Measurements from ENCODE around the gene OLFM3. TPM values are rescaled to one million over a fixed set of nuclear protein-coding genes. Genes with fewer than 3 reads are reported as not detected.

OLFM3 gene
- total RNA-seq, 1 donor from 2014 or later, result 0.23 TPM

DNA sequence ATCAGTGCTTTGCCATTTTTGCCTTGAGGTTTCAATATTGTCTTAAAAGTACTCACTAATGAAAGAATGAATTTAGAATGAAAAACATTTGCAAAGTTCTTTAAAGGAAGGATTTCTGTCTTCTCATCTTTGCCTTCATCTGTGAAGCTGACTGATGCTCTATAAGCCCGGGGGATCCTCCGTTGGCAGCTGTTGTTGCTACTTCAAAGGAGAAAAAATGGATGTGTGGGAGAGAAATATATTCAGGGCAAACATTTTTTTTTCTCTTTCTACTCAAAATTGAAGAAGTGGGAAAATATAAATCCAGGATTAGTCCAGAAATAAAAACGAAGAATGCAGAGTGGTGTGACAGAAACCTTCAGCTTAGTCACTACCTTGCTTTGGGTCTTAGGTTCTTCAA lies 142.5 kb downstream of the OLFM3 start:
- DNase-seq (ENCODE audit: low read depth, low spot score), result no peak
- Mint-ChIP-seq H3K4me1 (no peaks in the 10 kb centered on the region), H3K9me3 (no peaks in the 10 kb centered on the region), H3K27me3 (ENCODE audit: low read depth) (no peaks in the 10 kb centered on the region), H3K36me3 (ENCODE audit: low read depth) (no peaks in the 10 kb centered on the region), H3K27ac (ENCODE audit: unreplicated experiment) (no peak overlapping the region), H3K4me3 (no peak overlapping the region)
- TF ChIP-seq, protein P1, sequence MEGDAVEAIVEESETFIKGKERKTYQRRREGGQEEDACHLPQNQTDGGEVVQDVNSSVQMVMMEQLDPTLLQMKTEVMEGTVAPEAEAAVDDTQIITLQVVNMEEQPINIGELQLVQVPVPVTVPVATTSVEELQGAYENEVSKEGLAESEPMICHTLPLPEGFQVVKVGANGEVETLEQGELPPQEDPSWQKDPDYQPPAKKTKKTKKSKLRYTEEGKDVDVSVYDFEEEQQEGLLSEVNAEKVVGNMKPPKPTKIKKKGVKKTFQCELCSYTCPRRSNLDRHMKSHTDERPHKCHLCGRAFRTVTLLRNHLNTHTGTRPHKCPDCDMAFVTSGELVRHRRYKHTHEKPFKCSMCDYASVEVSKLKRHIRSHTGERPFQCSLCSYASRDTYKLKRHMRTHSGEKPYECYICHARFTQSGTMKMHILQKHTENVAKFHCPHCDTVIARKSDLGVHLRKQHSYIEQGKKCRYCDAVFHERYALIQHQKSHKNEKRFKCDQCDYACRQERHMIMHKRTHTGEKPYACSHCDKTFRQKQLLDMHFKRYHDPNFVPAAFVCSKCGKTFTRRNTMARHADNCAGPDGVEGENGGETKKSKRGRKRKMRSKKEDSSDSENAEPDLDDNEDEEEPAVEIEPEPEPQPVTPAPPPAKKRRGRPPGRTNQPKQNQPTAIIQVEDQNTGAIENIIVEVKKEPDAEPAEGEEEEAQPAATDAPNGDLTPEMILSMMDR (conservative IDR thresholded peaks at IDR 0.05), result no peak

DNA sequence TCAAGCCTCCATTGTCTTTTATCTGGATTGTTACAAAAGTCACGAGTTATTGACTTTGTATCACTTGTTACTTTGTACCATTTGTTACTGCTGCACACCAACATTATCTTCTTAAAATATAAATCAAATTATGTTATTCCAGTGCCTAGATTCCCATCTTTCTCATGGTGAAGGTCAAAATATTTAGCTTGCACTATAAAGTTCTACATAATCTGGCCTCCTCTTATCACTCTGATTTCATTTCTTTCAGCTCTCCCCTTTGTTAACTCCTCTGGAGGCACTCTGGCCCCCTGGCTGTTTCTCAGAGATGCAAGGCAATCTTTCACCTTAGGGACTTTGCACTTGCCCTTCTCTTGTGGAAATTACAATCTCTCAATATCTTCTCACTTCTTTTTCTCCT lies 143.8 kb downstream of the OLFM3 start:
- Mint-ChIP-seq H3K9me3 (no peaks in the 10 kb centered on the region), H3K4me3 (no peak overlapping the region), H3K27me3 (ENCODE audit: low read depth) (no peaks in the 10 kb centered on the region), H3K36me3 (ENCODE audit: low read depth) (no peaks in the 10 kb centered on the region), H3K27ac (ENCODE audit: unreplicated experiment) (no peak overlapping the region), H3K4me1 (no peaks in the 10 kb centered on the region)
- TF ChIP-seq, protein P1 (conservative IDR thresholded peaks at IDR 0.05), result no peak
- DNase-seq (ENCODE audit: low read depth, low spot score), result no peak

DNA sequence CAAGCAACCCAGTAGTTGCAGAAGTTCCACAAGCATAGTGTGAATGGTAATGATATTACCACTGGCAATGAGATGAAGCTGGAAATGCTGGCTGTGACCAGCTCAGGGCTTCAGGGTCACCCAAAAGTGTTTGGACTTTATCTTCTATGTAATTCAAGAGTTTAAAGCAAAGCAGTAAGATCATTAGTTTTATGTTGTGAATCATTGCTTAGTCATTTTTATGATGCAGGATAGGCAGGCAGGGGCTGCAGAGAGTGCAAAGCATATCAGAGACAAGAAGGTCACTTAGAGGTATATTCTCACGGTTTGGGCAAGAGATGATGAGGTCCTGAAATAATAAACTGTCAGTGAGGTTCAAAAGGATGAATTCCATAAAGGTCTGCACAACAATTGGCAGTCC lies 147.4 kb downstream of the OLFM3 start:
- Mint-ChIP-seq H3K9me3 (no peaks in the 10 kb centered on the region), H3K36me3 (ENCODE audit: low read depth) (no peaks in the 10 kb centered on the region), H3K27me3 (ENCODE audit: low read depth) (peaks cover 21% of the 10 kb centered on the region), H3K4me1 (peaks cover 4% of the 10 kb centered on the region), H3K27ac (ENCODE audit: unreplicated experiment) (no peak overlapping the region), H3K4me3 (no peak overlapping the region)
- TF ChIP-seq, protein P1 (conservative IDR thresholded peaks at IDR 0.05), result no peak
- DNase-seq (ENCODE audit: low read depth, low spot score), result no peak

DNA sequence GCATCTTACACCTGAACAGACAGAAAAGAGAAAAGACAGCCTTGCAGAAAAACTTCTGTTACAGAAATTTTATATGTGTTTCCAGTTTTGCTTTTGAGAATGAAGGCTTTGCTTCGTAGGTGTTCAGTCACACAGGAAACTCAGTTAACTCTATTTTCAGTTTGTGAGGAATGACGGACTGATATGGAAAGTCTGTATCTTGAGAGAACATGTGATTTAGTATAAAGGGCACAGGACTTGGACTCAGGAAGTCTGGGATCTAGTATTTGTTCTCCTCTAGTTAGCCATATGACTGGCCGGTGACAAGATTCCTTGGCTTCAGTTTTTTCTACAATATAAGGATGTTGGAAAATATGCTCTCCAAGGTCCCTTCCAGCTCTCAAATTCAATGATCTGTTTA lies 149.1 kb downstream of the OLFM3 start:
- TF ChIP-seq, protein P1 (conservative IDR thresholded peaks at IDR 0.05), result no peak
- DNase-seq (ENCODE audit: low read depth, low spot score), result no peak
- no peak overlapping the region for H3K27ac Mint-ChIP-seq (ENCODE audit: unreplicated experiment)
- H3K36me3 Mint-ChIP-seq (ENCODE audit: low read depth), result no peaks in the 10 kb centered on the region
- H3K9me3 Mint-ChIP-seq, result no peaks in the 10 kb centered on the region
- peaks cover 4% of the 10 kb centered on the region for H3K4me1 Mint-ChIP-seq
- no peak overlapping the region for H3K4me3 Mint-ChIP-seq
- peaks cover 29% of the 10 kb centered on the region for H3K27me3 Mint-ChIP-seq (ENCODE audit: low read depth)

DNA sequence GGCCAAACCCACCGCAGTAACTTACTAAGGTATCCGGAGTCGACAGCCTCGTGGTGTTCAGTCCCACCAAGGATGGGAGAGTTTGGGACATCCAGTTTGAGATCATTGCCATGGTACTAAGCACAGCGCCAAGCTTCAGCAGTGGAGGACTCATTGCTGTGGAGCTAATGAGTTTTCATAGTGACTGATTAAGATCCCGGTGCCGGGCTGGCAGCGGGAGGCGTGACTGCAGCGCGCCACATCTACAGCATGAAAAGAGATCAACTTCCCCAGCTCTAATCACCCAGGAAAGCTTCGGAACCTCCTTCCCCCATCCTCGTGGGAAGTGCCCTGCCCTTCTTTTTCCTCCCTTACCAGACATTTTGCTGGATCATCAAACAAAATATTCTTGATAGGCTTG lies 149.9 kb downstream of the OLFM3 start:
- Mint-ChIP-seq H3K27me3 (ENCODE audit: low read depth) (peaks cover 30% of the 10 kb centered on the region), H3K36me3 (ENCODE audit: low read depth) (no peaks in the 10 kb centered on the region), H3K4me3 (no peak overlapping the region), H3K4me1 (peaks cover 4% of the 10 kb centered on the region), H3K9me3 (no peaks in the 10 kb centered on the region), H3K27ac (ENCODE audit: unreplicated experiment) (no peak overlapping the region)
- DNase-seq (ENCODE audit: low read depth, low spot score), result no peak
- TF ChIP-seq, protein P1 (conservative IDR thresholded peaks at IDR 0.05), result no peak

DNA sequence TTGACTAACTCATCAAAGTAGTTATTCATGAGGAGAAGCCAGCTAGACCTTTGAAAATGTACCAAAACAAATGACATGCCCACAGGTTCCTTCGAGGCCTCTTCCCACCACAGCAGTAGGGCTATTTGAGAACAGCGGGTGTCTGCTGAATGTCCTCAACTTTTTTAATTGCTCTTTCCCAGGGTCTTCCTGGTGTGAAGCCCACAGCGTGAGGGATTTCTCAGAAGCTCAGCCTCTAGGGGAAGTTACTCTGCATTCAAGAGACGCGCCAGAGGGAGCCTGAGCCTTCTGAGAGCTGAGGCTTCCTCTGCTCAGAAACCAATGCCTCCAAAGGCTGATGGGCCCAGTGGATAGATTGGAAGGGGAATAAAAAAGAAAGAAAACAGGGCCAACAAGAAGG lies 153.6 kb downstream of the OLFM3 start:
- Mint-ChIP-seq H3K27me3 (ENCODE audit: low read depth) (peaks cover 30% of the 10 kb centered on the region), H3K4me3 (no peak overlapping the region)
- DNase-seq (ENCODE audit: low read depth, low spot score), result no peak

More for the DNA sequence above, 153.6 kb downstream of the OLFM3 start:
- no peaks in the 10 kb centered on the region for H3K9me3 Mint-ChIP-seq
- no peaks in the 10 kb centered on the region for H3K36me3 Mint-ChIP-seq (ENCODE audit: low read depth)
- TF ChIP-seq, protein P1 (conservative IDR thresholded peaks at IDR 0.05), result no peak
- H3K4me1 Mint-ChIP-seq, result peaks cover 4% of the 10 kb centered on the region
- no peak overlapping the region for H3K27ac Mint-ChIP-seq (ENCODE audit: unreplicated experiment)
